Hepatocyte (in vitro differentiated cells): Measurements from ENCODE around the gene PTPRN.

ENCODE experiments used
- EZH2 ChIP-seq: fragments of 200-600 bp; sonication (generic); IDR thresholded peaks from 2 replicates; pipeline ENCODE4 v1.6.1; 2016; ENCODE audit warnings: antibody characterized with exemption, mild to moderate bottlenecking, borderline replicate concordance
- TF ChIP-seq, protein P1 (sequence below): fragments of 200-600 bp; sonication (generic); IDR thresholded peaks from 2 replicates; pipeline ENCODE4 v1.5.1; 2016; ENCODE audit warnings: antibody characterized with exemption, mild to moderate bottlenecking; ENCODE audit not compliant: poor library complexity

DNA sequence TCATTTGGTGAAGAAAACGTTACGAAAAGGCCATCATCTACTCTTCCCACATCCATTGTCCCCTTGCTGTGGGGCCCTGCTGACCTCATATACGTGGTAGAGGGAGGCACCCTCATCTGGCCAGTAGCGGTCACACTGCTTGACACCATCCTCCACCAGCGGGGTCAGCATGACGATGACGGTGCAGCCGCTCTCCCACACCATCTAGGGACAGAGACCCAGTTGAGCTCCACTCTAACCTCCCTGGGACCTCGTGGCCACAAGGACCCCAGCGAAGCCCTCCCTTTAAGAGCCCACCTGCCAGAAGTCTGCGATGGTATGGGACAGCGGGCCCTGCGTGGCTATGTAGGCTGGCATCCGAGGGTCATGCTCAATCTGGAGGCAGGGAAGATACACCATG lies 13.1 kb downstream of the PTPRN start:
- TF ChIP-seq, protein P1, sequence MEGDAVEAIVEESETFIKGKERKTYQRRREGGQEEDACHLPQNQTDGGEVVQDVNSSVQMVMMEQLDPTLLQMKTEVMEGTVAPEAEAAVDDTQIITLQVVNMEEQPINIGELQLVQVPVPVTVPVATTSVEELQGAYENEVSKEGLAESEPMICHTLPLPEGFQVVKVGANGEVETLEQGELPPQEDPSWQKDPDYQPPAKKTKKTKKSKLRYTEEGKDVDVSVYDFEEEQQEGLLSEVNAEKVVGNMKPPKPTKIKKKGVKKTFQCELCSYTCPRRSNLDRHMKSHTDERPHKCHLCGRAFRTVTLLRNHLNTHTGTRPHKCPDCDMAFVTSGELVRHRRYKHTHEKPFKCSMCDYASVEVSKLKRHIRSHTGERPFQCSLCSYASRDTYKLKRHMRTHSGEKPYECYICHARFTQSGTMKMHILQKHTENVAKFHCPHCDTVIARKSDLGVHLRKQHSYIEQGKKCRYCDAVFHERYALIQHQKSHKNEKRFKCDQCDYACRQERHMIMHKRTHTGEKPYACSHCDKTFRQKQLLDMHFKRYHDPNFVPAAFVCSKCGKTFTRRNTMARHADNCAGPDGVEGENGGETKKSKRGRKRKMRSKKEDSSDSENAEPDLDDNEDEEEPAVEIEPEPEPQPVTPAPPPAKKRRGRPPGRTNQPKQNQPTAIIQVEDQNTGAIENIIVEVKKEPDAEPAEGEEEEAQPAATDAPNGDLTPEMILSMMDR = no peak
- TF ChIP-seq EZH2 = no peak
